B cell (primary cell): ENCODE measurements around the gene TEKT5. TPM values are rescaled to one million over a fixed set of nuclear protein-coding genes. Genes with fewer than 3 reads are reported as not detected.

Source experiments
- ATAC-seq: fragments of 200-7000 bp; cut with Tn5 transposase; one replicate; pipeline ENCODE4 v1.10.0; 2021; ENCODE audit warnings: low read depth, mild to moderate bottlenecking, moderate number of reproducible peaks, moderate library complexity
- CTCF ChIA-PET: fragments of 350-600 bp; sonication (Branson Sonifier 250); formaldehyde crosslinking; loops from one replicate; lab custom pipeline; 2021; ENCODE audit warnings: antibody characterized with exemption, inconsistent platforms; lab: Charles Lee
- POLR2A ChIA-PET: fragments of 350-600 bp; sonication (Branson Sonifier 250); formaldehyde crosslinking; loops from one replicate; lab custom pipeline; 2021; ENCODE audit warnings: antibody characterized with exemption; lab: Charles Lee
- DNase-seq: peaks from one replicate; pipeline ENCODE4 v3.0.0; 2013
- H2AFZ ChIP-seq: 2 replicates; pipeline ENCODE4 v1.6.1; 2012; ENCODE audit warnings: mild to moderate bottlenecking, low read depth, low read length; ENCODE audit not compliant: insufficient read depth, poor library complexity, severe bottlenecking
- H3K27ac ChIP-seq, 2 donors: 1 replicate in 1 of 2; 2 replicates in 1 of 2; pipeline ENCODE4 v1.5.1; 2012 to 2013; ENCODE audit warnings: low read length in 2 of 2, mild to moderate bottlenecking in 2 of 2, moderate library complexity in 1 of 2
- H3K27me3 ChIP-seq, 4 experiments: fragments of 200-600 bp in 1 of 4; sonication (generic) in 1 of 4; replicated peaks in 1 of 4; 1 replicate in 2 of 4; 2 replicates in 2 of 4; pipeline versions ENCODE4 v1.6.1 to v1.7.0; 2013 to 2016; ENCODE audit warnings: low read length in 3 of 4, mild to moderate bottlenecking in 2 of 4, mixed read lengths in 1 of 4, moderate library complexity in 1 of 4; ENCODE audit not compliant: insufficient read depth in 4 of 4, control insufficient read depth in 3 of 4; ENCODE audit errors: control extremely low read depth in 1 of 4
- H3K36me3 ChIP-seq, 2 experiments: replicated peaks in 1 of 2; 1 replicate in 1 of 2; 2 replicates in 1 of 2; pipeline versions ENCODE4 v1.6.1 to v1.7.1; 2013; ENCODE audit warnings: low read length in 1 of 2; ENCODE audit not compliant: insufficient read depth in 2 of 2, control insufficient read depth in 1 of 2; ENCODE audit errors: control extremely low read depth in 1 of 2, extremely low read depth in 1 of 2
- H3K4me1 ChIP-seq, 2 donors: fragments of 200-600 bp in 1 of 2; sonication (generic) in 1 of 2; 1 replicate in 1 of 2; 2 replicates in 1 of 2; pipeline versions ENCODE4 v1.5.1 to v1.6.1; 2013 to 2017; ENCODE audit warnings: low read length in 2 of 2; ENCODE audit not compliant: control insufficient read depth in 2 of 2, insufficient read depth in 2 of 2
- H3K4me2 ChIP-seq: replicated peaks from 2 replicates; pipeline ENCODE3; 2012; ENCODE audit warnings: mild to moderate bottlenecking, low read depth, low read length; ENCODE audit not compliant: poor library complexity, severe bottlenecking
- H3K4me3 ChIP-seq, 5 experiments: fragments of 200-600 bp in 1 of 5; sonication (generic) in 1 of 5; 1 replicate in 3 of 5; 2 replicates in 2 of 5; pipeline versions ENCODE4 v1.5.1 to v1.7.0; 2011 to 2016; ENCODE audit warnings: low read length in 4 of 5, mild to moderate bottlenecking in 4 of 5, low read depth in 2 of 5, control low read depth in 1 of 5, moderate library complexity in 1 of 5; ENCODE audit not compliant: insufficient read depth in 1 of 5; ENCODE audit errors: control extremely low read depth in 1 of 5, extremely low read depth in 1 of 5
- H3K79me2 ChIP-seq: fragments of 200-600 bp; sonication (generic); one replicate; pipeline ENCODE4 v1.6.0; 2016; ENCODE audit warnings: low read length; ENCODE audit not compliant: control insufficient read depth, insufficient read depth
- H3K9ac ChIP-seq: fragments of 200-600 bp; sonication (generic); 2 replicates; pipeline ENCODE4 v1.6.1; 2017; ENCODE audit warnings: mild to moderate bottlenecking, low read length, moderate library complexity
- H3K9me3 ChIP-seq, 3 donors: one replicate each; pipeline versions ENCODE4 v1.6.1 to v1.7.1; 2013; ENCODE audit warnings: low read length in 2 of 3; ENCODE audit not compliant: control insufficient read depth in 2 of 3, insufficient read depth in 1 of 3; ENCODE audit errors: control extremely low read depth in 1 of 3
- H4K20me1 ChIP-seq: 2 replicates; pipeline ENCODE4 v1.6.0; 2012; ENCODE audit warnings: mild to moderate bottlenecking, low read length; ENCODE audit not compliant: insufficient read depth, control insufficient read depth, poor library complexity, severe bottlenecking
- H3K27ac Mint-ChIP-seq: one replicate; pipeline ENCODE4 v1.8.0; 2021; ENCODE audit warnings: mixed read lengths
- H3K27me3 Mint-ChIP-seq: one replicate; pipeline ENCODE4 v1.8.0; 2021; ENCODE audit warnings: mixed read lengths
- H3K4me1 Mint-ChIP-seq: one replicate; pipeline ENCODE4 v1.8.0; 2021; ENCODE audit warnings: mixed read lengths
- H3K4me3 Mint-ChIP-seq: one replicate; pipeline ENCODE4 v1.8.0; 2021; ENCODE audit warnings: mixed read lengths
- H3K9me3 Mint-ChIP-seq: one replicate; pipeline ENCODE4 v1.8.0; 2022; ENCODE audit warnings: mixed read lengths; ENCODE audit not compliant: insufficient read depth
- CTCF ChIP-seq: fragments of 200-600 bp; IDR thresholded peaks from one replicate; pipeline ENCODE4 v1.8.0; 2022; ENCODE audit warnings: antibody characterized with exemption, mild to moderate bottlenecking
- EZH2 ChIP-seq: IDR thresholded peaks from 2 replicates; pipeline ENCODE4 v1.6.1; 2012; ENCODE audit warnings: borderline replicate concordance, low read depth, mild to moderate bottlenecking, moderate library complexity, low read length; ENCODE audit not compliant: insufficient read depth, poor library complexity, severe bottlenecking
- WGBS: methylation state at CpG from one replicate; pipeline ENCODE4 v1.1.5; 2013; ENCODE audit warnings: missing lambda C conversion rate; ENCODE audit not compliant: insufficient coverage; 5-methylcytosine and 5-hydroxymethylcytosine counted together
- intact Hi-C: fragments of 100-400 bp; cut with micrococcal nuclease; formaldehyde crosslinking; loops from one replicate; pipeline ENCODE4 v1.10.0; 2022
- polyA plus RNA-seq: library from polyadenylated mRNA; depleted of rRNA; stranded (reverse); fragments of >200 nt; gene quantifications from 2 replicates; pipeline ENCODE4 v1.2.3, GENCODE V29; 2012
- total RNA-seq, 2 donors: library from RNA; stranded (reverse); fragments of 120-200 nt in 1 of 2; gene quantifications; 1 replicate in 1 of 2; 2 replicates in 1 of 2; pipeline versions ENCODE4 v1.2.3 to v1.2.4, GENCODE V29; 2013 to 2022

The TEKT5 gene
- total and polyA plus RNA-seq, 2 donors (not counting 1 experiment from before 2014, with no cell fraction given), result 0.42 to 0.57 TPM

GRCh38 chr16:10631886-10632285, 62.8 kb downstream of the TEKT5 start:
- no peak overlapping the region for H2AFZ ChIP-seq
- H3K27me3 ChIP-seq, result peaks cover 0 to 6% (median 0%) of the 10 kb centered on the region in 4 experiments
- H3K9me3 ChIP-seq, result peaks cover 0 to 9% (median 0%) of the 10 kb centered on the region in 3 donors
- H3K4me1 ChIP-seq, result no peaks in the 10 kb centered on the region
- 86% methylated on average over 1 of the region's 2 CpGs for WGBS
- ChIA-PET POLR2A (no interaction called here), CTCF (interaction anchor here (0.7 kb wide), 1 partner anchor 376 kb away, joined by 3 read pairs; no protein-coding TSS in a partner anchor)
- no peak overlapping the region for H3K27ac ChIP-seq
- H3K4me3 Mint-ChIP-seq, result no peak overlapping the region
- ATAC-seq, result no peak
- no peaks in the 10 kb centered on the region for H3K4me1 Mint-ChIP-seq
- no peaks in the 10 kb centered on the region for H4K20me1 ChIP-seq
- no peak for TF ChIP-seq EZH2
- no peak for TF ChIP-seq CTCF
- peaks cover 21% of the 10 kb centered on the region for H3K27me3 Mint-ChIP-seq
- no peaks in the 10 kb centered on the region for H3K79me2 ChIP-seq
- DNase-seq, result no peak
- no peak overlapping the region for H3K9ac ChIP-seq
- H3K4me3 ChIP-seq, result no peak overlapping the region
- no peak overlapping the region for H3K27ac Mint-ChIP-seq
- H3K4me2 ChIP-seq, result no peak overlapping the region
- intact Hi-C loops, result no loop called here
- no peaks in the 10 kb centered on the region for H3K9me3 Mint-ChIP-seq
- H3K36me3 ChIP-seq, result no peaks in the 10 kb centered on the region

- no peak for ATAC-seq
- TF ChIP-seq EZH2 (no peak), CTCF (no peak)
- no peaks in the 10 kb centered on the region for H3K9me3 Mint-ChIP-seq
- H3K36me3 ChIP-seq, result no peaks in the 10 kb centered on the region
- ChIA-PET POLR2A (no interaction called here), CTCF (no interaction called here)
- H2AFZ ChIP-seq, result no peak overlapping the region
- H3K4me1 ChIP-seq, result no peaks in the 10 kb centered on the region
- no peak overlapping the region for H3K9ac ChIP-seq
- peaks cover 0 to 6% (median 0%) of the 10 kb centered on the region in 3 donors for H3K9me3 ChIP-seq
- H3K27ac ChIP-seq, result no peak overlapping the region
- DNase-seq, result no peak
- no peaks in the 10 kb centered on the region for H3K4me1 Mint-ChIP-seq
- no peaks in the 10 kb centered on the region for H4K20me1 ChIP-seq
- no peak overlapping the region for H3K4me3 Mint-ChIP-seq
- peaks cover 0 to 3% (median 0%) of the 10 kb centered on the region in 4 experiments for H3K27me3 ChIP-seq
- H3K27ac Mint-ChIP-seq, result no peak overlapping the region
- H3K79me2 ChIP-seq, result no peaks in the 10 kb centered on the region
- peaks cover 29% of the 10 kb centered on the region for H3K27me3 Mint-ChIP-seq
- no peak overlapping the region for H3K4me2 ChIP-seq
- no peak overlapping the region for H3K4me3 ChIP-seq
- 68% methylated on average over 6 of the region's 6 CpGs for WGBS
- intact Hi-C loops, result no loop called here
Measured at GRCh38 chr16:10629592-10629963, 65.2 kb downstream of the TEKT5 start.
